Astrocyte of the cerebellum (primary cell): ENCODE measurements around the gene SUMO4.

Experiments used
- DNase-seq: peaks from one replicate; pipeline ENCODE4 v3.0.0-alpha.2; 2011; ENCODE audit warnings: low read depth
- H3K4me3 ChIP-seq: 2 replicates; pipeline ENCODE4 v1.5.1; 2011; ENCODE audit warnings: mild to moderate bottlenecking, low read depth, low read length, moderate library complexity
- CTCF ChIP-seq: IDR thresholded peaks from 2 replicates; pipeline ENCODE4 v1.5.1; 2012; ENCODE audit warnings: low read length, low read depth, moderate library complexity, mild to moderate bottlenecking; ENCODE audit errors: missing control alignments
- in situ Hi-C: cut with HindIII; loops from 2 replicates; pipeline ENCODE4 v1.10.0; 2017; ENCODE audit warnings: low sequenced_read_pairs

Gene SUMO4

GRCh38 chr6:149414009-149414408, 13.9 kb downstream of the SUMO4 start:
- TF ChIP-seq CTCF, result no peak
- in situ Hi-C loops, result loop anchor here (25.0 kb wide), 1 partner anchor 327 kb away; no protein-coding TSS in a partner anchor
- no peak for DNase-seq
- H3K4me3 ChIP-seq, result no peak overlapping the region

- H3K4me3 ChIP-seq, result no peak overlapping the region
- no peak for TF ChIP-seq CTCF
- no peak for DNase-seq
- in situ Hi-C loops, result loop anchor here (25.0 kb wide), 1 partner anchor 328 kb away; no protein-coding TSS in a partner anchor
These were observed 14.8 kb downstream of the SUMO4 start for GRCh38 chr6:149414821-149415220.

GRCh38 chr6:149419696-149420404, 19.8 kb downstream of the SUMO4 start:
- no peak overlapping the region for H3K4me3 ChIP-seq
- in situ Hi-C loops, result loop anchor here (25.0 kb wide), 1 partner anchor 333 kb away; no protein-coding TSS in a partner anchor

GRCh38 chr6:149421132-149421531, 21.1 kb downstream of the SUMO4 start:
- no peak overlapping the region for H3K4me3 ChIP-seq
- in situ Hi-C loops, result loop anchor here (25.0 kb wide), 1 partner anchor 334 kb away; no protein-coding TSS in a partner anchor
- TF ChIP-seq CTCF, result no peak
- DNase-seq, result no peak

More at GRCh38 chr6:149419696-149420404, 19.8 kb downstream of the SUMO4 start:
- DNase-seq, result no peak
- TF ChIP-seq CTCF, result no peak

- TF ChIP-seq CTCF, result no peak
- H3K4me3 ChIP-seq, result no peak overlapping the region
- DNase-seq, result no peak
- in situ Hi-C loops, result loop anchor here (25.0 kb wide), 1 partner anchor 335 kb away; no protein-coding TSS in a partner anchor
These were observed 22.5 kb downstream of the SUMO4 start for GRCh38 chr6:149422581-149422980.

- no peak for DNase-seq
- TF ChIP-seq CTCF, result no peak
- H3K4me3 ChIP-seq, result no peak overlapping the region
- in situ Hi-C loops, result loop anchor here (25.0 kb wide), 1 partner anchor 337 kb away; no protein-coding TSS in a partner anchor
These were observed 23.9 kb downstream of the SUMO4 start for GRCh38 chr6:149423964-149424440.
